ENCODE measurements around the gene SMARCAD1.
"Not testable (repeated sequence)": the region's sequence is repeated elsewhere in the genome, so short reads cannot be mapped to it uniquely, and the experiment has no call there.

Gene SMARCAD1

DNA sequence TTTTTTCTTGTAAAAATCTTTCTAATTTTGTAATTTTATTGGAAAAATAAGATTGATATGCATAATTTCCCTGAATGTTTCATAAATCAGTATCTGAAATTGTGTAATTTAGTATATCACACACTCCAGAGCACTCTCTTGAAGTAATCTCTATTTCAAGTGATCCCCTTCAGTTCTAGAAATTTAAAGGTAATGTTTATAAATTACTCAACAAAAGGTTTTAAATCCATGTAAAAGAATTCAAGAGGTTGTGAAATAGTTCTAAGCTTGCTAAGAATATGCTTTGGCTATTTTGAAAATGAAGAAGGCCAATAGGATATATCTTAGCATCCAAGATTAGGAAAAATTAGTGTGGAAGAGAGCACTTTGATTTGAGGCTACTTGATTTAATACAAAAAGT lies 28.2 kb downstream of the SMARCAD1 start:
- no peak for DNase-seq

DNA sequence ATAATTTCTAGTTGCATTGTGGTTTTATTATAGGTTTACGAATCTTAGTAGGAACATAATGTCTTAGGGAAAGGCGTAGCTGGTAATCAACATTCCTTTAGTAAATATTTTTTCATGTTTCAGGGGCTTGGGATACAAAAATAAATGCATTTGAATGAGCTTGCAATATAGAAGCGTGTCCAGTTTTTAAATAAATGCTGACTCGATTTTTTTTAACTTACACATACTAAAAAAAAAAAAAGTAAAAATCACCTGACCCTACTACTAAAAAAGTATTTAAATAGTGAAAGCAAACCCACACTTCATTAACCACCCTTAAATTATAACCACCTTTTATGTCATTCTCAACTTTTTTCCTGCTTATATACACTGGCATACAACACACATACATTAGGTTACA lies 29.6 kb downstream of the SMARCAD1 start:
- no peak for DNase-seq

DNA sequence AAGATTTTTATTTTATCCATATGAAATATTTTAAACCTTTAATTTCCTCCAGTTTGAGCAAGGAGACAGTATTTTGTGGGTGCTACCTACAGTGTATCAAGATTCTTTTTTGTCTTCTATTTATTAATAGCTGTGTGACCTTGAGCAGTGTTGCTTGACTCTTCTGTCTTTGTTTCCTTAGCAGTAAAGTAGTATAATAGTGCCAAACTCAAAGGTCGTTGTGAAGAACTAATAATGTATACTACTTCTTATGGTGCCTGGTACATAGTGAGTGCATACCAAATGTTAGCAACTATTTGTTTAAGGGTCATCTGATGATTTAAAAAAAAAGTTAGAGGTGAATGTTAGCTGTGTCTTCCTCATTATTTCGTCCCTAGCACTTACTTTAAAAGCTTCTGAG lies 30.5 kb downstream of the SMARCAD1 start:
- no peak for DNase-seq

DNA sequence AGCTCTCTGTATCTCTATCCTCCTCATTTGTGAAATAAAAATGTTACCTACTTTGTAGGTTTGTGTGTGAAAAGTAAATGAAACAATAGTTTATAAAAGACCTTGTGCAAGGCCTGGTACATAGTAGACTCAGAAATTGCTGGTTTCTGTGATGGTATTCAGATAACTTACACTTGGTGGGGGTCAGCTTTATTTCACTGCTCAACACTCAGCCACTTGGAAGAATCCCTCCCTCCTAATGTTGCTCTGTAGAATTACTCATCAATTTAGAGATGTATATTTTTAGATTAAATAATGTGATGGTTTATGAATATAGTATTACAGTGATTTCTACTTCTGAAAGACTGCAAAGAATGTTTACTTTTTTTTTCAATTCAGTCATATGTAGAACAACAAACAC lies 32.7 kb downstream of the SMARCAD1 start:
- no peak for DNase-seq

DNA sequence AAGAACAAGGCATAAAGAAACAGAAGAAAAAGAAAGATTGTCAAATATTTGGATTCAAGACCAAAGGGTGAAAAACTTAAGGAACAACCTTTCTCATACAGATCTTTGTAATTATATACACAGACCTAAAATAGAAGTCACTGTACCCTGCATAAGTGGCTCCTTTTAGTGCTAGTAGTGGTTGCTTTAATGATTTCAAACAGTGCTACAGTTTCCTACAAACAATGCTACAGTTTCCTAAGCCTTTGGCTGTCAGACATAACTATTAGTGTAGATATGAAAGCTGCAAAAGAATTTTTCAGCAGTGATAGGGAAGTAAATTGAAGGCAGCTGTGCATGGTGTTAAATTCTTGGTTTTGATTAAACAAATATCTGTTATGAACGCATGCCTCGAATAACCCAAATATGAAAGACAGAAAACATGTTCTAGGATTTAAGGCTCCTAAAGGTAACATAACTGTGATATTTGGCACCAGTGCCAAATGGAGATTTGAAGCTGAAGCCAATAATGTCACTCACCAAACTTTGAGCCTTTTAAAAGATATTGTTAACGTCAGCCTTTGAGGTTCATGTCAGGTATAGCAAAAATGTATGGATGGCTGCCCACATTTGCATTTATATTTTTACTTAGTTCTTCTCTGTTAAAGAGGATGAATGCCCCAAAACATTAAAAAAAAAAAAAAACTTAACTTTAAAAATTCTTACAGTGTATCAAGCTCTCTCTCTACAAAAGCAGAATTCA lies 36.6 kb downstream of the SMARCAD1 start:
- no peak for DNase-seq

DNA sequence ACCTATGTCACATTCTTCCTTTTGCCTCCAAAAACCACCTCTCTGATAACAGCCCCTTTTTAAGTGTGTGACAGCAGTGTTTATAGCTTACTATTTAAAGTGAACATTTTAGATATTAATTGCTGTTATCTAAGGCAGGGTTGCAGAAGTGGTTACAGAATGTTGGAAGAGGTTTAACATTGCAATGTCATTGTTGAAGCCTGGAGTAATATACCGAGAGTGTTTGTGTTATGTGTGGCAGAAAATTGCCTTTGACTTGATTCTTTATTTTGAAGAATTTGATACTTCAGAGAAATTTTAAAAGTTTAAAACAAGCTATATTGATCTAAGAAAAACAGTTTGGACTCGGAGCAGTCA lies 37.1 kb downstream of the SMARCAD1 start:
- DNase-seq, result no peak

DNA sequence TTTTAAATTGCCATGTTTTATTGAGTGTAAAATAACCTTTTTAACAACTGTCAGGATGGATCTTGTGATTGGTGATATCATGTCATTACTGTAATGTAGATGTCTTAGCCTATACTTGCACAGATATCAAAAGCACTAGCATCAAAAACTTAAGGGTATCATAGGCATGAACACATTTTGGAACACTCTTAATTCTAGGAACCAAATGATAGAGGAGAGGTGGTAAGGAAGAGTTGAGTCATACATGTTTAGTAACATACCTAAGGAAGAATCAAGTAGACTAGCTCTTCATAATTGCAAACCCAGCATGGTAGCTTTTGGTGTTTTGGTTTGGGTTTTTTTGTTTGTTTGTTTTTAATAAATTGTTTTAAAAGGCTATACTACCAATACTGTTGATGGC lies 43.4 kb downstream of the SMARCAD1 start:
- DNase-seq, result no peak

DNA sequence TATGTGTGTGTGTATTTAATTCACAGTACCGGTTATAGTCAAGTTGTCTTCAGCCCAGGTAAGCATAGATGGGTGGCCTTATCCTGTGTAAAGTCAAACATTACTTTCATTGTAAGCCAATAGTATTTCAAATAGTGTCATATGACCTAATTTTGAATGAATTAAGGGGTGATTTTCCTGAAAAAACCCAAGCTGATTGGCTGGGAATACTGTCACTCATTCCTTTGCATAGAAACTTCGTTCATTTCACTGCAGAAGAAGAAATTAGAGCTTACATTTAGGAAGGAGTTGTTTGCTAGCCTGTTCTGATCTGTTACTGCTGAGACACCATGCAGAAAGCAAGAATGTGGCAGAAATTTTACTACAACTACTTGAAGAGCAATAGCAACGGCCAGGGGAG lies 45.4 kb downstream of the SMARCAD1 start:
- DNase-seq, result no peak

DNA sequence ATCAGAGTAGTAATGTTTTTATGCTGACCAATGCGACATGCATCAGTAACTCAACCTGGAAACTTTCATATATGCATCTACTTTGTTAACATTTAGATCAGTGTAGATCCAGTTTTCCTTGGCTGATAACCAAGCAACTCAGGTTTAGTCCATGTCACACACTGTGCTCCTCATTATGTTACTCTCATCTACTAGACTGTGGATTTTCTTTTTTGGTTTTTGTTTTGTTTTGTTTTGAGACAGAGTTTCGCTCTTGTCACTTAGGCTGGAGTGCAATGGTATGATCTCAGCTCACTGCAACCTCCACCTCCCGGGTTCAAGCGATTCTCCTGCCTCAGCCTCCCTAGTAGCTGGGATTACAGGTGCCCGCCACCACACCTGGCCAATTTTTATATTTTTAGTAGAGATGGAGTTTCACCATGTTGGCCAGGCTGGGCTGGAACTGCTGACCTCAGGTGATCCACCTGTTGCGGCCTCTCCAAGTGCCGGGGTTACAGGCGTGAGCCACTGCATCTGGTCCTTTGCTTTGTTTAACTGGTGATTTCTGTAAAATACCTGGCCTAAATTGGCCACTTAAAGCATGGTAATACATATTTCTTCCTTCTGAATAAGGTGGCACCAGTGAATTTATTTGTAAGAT lies 48.6 kb downstream of the SMARCAD1 start:
- no peak for DNase-seq

DNA sequence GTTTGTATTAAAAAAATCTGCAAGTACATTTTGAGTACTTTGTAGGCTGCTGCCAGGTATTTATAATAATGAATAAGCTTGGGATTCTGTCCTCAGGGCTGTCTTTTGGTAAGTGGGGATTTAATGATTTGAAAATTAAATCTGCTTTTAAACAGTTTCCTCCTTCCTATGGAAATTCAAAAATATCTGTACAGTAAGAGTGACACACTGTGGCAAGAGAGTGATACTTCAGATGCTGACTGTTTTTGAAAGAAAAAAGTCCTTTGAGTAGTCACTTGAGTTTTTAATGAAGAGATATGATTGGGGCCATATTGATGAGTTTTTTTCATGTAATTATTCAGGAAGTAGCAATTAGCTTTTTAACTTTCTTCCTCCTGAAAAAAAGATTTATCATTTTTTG lies 49.2 kb downstream of the SMARCAD1 start:
- no peak for DNase-seq

DNA sequence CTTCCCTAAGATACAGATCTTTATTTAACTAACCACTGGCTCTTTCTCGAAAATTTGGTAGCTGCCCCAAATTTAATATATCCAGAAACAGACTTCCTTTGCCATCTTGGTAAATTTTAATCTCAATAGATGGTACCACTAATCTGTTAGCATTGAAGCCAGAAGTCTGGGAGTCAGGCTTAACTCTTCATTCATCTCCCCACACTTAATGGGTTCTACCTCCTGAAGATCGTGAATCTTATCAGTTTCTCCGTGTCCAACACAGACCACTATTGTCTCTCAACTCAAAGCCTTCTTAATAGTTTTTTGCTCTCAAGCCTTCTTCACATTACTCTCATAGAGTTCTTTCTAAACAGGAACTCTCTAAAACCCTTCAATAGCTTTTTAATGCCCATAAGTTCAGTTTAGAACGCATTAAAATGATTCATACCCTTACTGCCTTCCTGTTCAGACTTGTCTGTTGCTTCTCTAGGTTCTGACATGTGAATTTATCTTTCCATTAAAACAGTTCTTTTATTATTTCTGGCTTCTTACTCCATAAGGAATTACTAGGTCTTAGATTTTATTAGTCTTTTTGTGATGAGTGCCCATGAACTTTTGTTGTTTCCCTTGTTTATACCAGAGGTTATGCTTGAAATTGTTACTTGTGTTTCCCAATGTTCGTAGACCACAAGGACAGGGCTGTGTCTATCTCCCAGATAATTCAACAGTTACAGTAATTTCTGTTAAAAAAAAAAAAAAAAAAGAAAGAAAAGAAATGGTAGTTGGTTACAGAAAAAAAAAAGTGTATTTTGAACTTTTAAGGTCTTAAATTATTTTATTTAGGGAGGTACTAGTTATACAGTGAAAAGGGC lies 54.7 kb downstream of the SMARCAD1 start:
- no peak for DNase-seq

DNA sequence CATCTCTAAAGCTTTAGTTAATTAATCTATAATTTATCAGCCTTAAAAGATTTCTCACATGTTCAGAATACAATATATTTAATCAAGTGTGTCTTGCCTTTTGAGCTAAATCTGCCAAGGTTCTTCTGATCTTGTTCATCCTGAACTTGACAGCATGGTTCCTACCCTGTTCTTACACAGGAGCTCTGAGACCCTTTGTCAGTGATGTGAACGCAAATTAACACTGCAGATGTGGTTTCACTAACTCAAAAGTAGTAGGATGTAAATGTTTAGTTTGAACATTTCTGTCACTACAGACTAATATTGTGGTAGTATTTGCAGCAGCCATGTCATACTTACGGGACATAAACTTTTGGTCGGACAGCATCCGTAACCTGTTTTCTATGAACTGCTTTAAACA lies 59.4 kb downstream of the SMARCAD1 start:
- DNase-seq, result no peak

DNA sequence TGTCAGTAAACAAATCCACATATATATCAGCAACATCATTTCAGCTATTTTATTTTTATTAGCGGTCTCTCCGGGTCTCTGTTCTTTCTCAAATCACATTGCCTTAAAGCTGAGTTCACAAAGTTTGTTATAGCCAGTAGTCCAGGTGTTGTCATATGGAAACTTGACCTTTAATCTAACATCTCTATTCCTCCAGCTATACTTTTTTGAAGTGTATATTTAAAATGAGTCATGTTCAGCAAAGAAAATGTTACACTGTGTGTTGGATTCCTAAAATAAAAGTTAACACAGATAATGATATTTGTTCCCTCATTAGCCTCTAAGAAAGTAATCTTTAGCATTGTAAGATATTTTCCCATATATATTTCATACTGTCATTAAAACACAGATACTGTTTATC lies 63.6 kb downstream of the SMARCAD1 start:
- DNase-seq, result no peak

DNA sequence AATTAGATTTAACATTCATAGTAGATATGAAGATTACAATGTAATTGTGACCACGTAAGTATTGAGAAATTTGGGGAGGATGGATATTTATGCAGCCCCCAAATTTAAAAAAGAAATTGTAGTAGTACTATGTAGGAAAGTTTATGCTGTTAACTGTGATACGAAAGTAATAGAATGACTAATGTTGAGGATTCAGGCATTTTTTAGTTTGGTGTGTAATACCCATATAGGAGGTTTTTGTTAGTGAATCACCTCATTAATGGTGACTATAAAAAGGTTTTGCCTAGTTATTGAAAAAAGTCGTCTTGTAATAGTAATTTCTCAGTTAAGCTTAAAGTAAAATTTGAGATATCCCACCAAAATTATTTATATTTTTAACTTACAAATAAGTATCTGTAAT lies 67.2 kb downstream of the SMARCAD1 start:
- no peak for DNase-seq

DNA sequence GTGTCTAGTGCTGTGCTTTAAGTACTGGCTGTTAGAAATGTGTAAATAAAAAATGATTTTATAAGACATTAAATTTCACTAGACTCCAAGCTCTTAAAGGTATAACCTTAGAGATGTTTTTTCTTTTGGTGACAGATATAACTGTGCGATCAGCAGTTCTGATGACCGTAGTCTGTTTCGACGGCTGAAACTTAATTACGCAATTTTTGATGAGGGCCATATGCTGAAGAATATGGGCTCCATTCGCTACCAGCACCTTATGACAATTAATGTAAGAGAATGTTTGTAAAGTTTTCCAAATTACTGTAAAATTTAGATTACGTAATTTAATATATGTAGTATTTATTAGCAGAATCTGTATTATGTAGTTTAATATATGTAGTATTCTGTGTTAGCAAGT lies 68.5 kb downstream of the SMARCAD1 start:
- DNase-seq, result no peak

DNA sequence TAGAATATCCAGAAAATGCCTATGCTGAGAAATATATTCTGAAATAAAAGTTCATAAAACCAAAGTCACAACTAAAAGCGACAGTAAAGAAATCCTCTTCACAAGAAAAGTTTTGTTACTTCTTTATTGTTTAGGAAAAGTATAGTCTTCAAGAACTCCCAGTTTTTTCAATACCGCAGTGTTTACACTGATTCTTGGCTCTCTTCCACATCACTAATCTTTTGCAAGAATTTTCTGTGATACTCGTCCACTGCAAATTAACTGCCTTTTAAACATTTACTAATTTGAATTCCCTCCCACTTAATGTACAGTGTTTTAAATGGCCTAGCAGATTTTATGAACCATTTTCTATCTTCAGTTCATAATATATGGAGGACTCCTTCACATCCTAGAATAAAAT lies 69.9 kb downstream of the SMARCAD1 start:
- DNase-seq, result no peak

DNA sequence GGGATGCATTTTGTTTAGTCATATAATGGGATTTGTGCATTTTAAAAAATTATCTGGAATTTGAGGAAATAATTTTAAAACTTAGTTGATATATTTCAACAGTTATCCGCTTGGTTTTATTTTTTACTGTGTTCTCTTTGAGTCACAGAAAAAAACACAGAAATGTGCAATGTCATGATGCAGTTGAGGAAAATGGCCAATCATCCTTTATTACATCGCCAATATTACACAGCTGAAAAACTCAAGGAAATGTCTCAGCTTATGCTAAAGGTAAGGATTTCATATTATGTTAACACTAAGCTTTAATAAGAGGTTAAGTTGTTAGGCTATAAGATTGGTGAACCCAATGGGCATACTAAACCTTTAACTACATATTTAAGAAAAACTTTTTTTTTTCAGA lies 71.1 kb downstream of the SMARCAD1 start:
- DNase-seq, result no peak

DNA sequence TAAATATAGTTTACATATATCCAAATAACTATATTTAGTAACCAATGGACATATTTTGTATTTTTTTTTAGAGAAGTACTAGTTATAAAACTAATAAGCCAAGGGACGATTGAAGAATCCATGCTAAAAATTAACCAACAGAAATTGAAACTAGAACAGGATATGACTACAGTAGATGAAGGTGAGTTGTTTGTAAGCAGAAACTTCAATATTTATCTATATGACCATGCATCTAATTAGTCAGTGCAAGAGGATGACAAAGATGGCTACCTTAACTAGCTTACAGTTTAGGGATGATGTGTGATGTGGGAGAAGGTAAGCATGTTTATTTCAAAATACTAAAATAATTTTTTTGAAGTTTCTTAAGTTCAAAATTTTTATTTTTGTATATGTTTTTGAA lies 77.2 kb downstream of the SMARCAD1 start:
- no peak for DNase-seq

DNA sequence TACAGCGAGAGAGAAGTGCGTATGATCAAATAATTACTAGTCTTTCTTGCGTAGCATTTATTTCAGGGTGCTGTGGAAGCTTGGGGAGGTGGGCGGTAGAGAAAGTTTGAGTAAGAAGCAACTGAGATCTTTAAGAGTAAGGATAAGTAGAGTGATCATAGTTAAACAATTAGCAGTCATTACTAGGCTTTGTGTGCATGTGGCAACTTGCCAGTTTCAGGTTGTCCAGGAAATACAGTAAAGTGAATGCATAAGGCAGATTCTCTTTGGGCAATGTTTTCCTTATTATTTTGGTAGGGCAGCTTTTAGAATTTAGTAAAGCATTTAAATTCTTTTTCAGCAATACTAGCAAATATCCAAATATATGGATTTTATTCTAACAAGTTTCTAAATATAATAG lies 78.0 kb downstream of the SMARCAD1 start:
- DNase-seq, result no peak

DNA sequence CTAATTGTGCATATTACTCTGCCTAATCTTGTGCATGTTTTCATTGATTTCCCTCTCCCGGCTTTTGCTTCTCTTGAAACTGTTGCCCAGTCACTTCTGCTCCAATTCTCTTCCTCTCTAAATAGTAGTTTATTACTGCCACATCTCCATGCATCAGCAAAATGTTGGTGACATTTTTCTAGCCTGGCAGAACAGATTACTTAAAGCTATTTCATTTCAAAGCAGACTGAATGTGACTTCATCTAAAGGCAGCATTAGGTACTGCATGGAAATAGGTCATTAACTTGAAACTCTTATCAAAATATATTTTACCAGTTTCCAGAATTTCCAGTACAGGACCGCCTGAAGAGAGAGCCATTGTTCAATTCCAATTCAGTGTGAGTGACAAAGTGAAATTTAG lies 82.6 kb downstream of the SMARCAD1 start:
- DNase-seq, result no peak

DNA sequence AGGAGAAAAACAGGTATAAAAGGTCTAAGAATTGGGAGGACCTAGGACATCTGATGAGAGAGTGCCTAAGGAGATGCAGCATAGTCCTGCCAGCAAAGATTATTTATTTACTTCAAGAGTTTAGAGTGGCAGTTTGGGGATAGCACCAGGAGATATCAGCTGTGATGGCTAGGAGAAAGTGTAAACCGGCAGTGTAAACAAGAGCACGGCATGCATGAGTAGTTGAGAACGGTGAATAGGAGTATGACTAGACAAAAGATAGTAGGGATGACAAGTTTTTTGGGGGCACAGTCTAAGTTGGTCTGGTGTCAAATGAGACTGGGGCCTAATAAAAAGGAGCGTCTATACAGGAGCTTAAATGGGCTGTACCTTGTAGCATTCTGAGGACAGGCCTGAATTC lies 86.3 kb downstream of the SMARCAD1 start:
- not testable (repeated sequence) for DNase-seq

DNA sequence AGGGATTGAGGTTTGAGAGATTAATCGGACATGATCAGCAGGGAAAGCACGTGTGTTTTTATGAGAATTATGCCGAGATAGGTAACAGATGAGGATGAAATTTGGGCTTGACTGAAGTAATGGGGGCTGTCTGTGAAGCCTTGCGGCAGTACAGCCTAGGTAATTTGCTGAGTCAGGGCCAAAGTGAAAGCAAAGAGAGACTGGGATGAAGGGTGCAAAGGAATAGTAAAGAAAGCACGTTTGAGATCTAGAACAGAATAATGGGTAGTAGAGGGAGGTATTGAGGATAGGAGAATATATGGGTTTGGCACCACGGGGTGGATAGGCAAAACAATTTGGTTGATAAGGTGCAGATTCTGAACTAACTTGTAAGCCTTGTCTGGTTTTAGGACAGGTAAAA lies 87.8 kb downstream of the SMARCAD1 start:
- not testable (repeated sequence) for DNase-seq

DNA sequence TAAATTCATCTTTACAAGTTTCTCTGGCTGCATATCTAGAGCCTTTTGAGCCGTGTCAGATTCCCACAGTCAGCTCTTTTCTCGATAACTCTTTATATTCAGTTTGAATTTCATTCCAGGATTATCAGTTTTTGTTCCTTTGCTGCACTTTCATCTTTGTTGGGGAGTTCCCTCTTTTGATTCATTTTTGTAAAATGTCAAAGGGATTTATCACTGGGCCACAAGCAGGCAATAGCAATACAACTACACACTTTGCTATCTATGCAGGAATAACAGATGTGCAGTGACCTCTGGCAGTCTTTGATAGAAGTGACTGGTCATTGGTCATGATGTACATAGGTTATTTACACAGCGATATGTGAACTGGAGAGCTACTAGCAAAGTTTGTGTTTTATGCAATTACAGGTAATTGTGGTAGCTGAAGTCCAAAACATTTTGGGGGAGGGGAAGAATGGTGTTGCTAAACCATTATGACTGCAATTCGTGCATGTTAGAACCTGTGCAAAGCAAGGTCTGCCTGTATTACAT lies 91.1 kb downstream of the SMARCAD1 start:
- DNase-seq, result no peak

DNA sequence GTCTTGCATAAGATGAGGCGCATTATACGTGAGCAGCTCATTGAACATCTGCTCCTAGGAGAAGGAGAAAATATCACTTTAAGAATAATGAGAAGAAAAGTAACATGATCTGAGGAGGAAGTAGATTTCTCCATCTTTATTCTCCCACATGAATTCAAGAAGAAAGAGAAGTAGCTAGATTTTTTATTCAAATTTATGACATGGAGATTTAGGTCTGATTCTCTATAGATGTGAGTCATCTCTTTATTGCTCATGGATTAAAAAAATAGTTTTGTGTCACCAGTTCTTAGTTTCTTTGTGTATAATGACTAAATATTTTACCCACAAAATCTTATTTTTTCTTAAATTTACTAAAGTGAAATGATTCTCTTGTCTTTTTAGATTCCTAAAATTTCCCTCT lies 94.5 kb downstream of the SMARCAD1 start:
- DNase-seq, result peak; percentile 66
